Neural progenitor cell (in vitro differentiated cells): ENCODE data around the gene MATN1. TPM values are rescaled to one million over a fixed set of nuclear protein-coding genes. Genes with fewer than 3 reads are reported as not detected.
A peak's percentile ranks its signal among the peaks of the same experiment; 100 is the strongest.

ENCODE experiments used
- DNase-seq: peaks from one replicate; pipeline ENCODE4 v3.0.0-alpha.2; 2016; ENCODE audit warnings: low spot score
- H2AFZ ChIP-seq: fragments of 200-600 bp; sonication (generic); replicated peaks from 2 replicates; pipeline ENCODE4 v1.6.1; 2016; ENCODE audit warnings: antibody characterized with exemption
- H3F3A ChIP-seq: fragments of 200-600 bp; sonication (generic); 2 replicates; pipeline ENCODE4 v1.6.1; 2016; ENCODE audit warnings: antibody characterized with exemption, low read depth
- H3K27ac ChIP-seq: fragments of 200-600 bp; sonication (generic); 2 replicates; pipeline ENCODE4 v1.5.1; 2016; ENCODE audit warnings: mild to moderate bottlenecking
- H3K27me3 ChIP-seq: fragments of 200-600 bp; sonication (generic); 2 replicates; pipeline ENCODE4 v1.6.1; 2016; ENCODE audit warnings: mild to moderate bottlenecking, moderate library complexity
- H3K36me3 ChIP-seq: fragments of 200-600 bp; sonication (generic); 2 replicates; pipeline ENCODE4 v1.5.1; 2016
- H3K4me1 ChIP-seq: fragments of 200-600 bp; sonication (generic); 2 replicates; pipeline ENCODE4 v1.6.1; 2016; ENCODE audit warnings: mixed run types
- H3K4me2 ChIP-seq: fragments of 200-600 bp; sonication (generic); 2 replicates; pipeline ENCODE4 v1.6.1; 2016
- H3K4me3 ChIP-seq: fragments of 200-600 bp; sonication (generic); 2 replicates; pipeline ENCODE4 v1.5.1; 2016
- H3K79me2 ChIP-seq: fragments of 200-600 bp; sonication (generic); 2 replicates; pipeline ENCODE4 v1.6.1; 2016; ENCODE audit warnings: low read depth
- H3K9ac ChIP-seq: fragments of 200-600 bp; sonication (generic); 2 replicates; pipeline ENCODE4 v1.6.1; 2016
- H3K9me3 ChIP-seq: fragments of 200-600 bp; sonication (generic); 2 replicates; pipeline ENCODE4 v1.5.1; 2016; ENCODE audit warnings: low read depth
- H4K20me1 ChIP-seq: fragments of 200-600 bp; sonication (generic); 2 replicates; pipeline ENCODE4 v1.6.1; 2016; ENCODE audit warnings: low read depth
- H3K27ac Mint-ChIP-seq: 3 replicates; pipeline ENCODE4 v1.8.0; 2021; ENCODE audit warnings: mixed read lengths
- H3K27me3 Mint-ChIP-seq: 2 replicates; pipeline ENCODE4 v1.8.0; 2022; ENCODE audit warnings: low read depth, mild to moderate bottlenecking, inconsistent platforms, moderate library complexity, mixed read lengths; ENCODE audit not compliant: insufficient read depth
- H3K36me3 Mint-ChIP-seq: 3 replicates; pipeline ENCODE4 v1.8.0; 2021; ENCODE audit warnings: mixed read lengths
- H3K4me1 Mint-ChIP-seq: 3 replicates; pipeline ENCODE4 v1.8.0; 2021; ENCODE audit warnings: mixed read lengths
- H3K4me3 Mint-ChIP-seq: 3 replicates; pipeline ENCODE4 v1.8.0; 2021; ENCODE audit warnings: mild to moderate bottlenecking, moderate library complexity, mixed read lengths
- H3K9me3 Mint-ChIP-seq: 3 replicates; pipeline ENCODE4 v1.8.0; 2020; ENCODE audit warnings: mixed read lengths
- EZH2 ChIP-seq: fragments of 200-600 bp; sonication (generic); IDR thresholded peaks from 2 replicates; pipeline ENCODE4 v1.6.1; 2017; ENCODE audit warnings: antibody characterized with exemption, mild to moderate bottlenecking, moderate library complexity
- EZH2phosphoT487 ChIP-seq: fragments of 200-600 bp; sonication (generic); IDR thresholded peaks from 2 replicates; pipeline ENCODE4 v1.6.1; 2017; ENCODE audit warnings: antibody characterized with exemption
- total RNA-seq: library from RNA; depleted of rRNA; stranded (reverse); fragments of >200 nt; gene quantifications from 2 replicates; pipeline ENCODE4 v1.2.3, GENCODE V29; 2015; ENCODE audit warnings: low replicate concordance
- TF ChIP-seq, protein P1 (sequence below): fragments of 200-600 bp; sonication (generic); IDR thresholded peaks from 2 replicates; pipeline ENCODE4 v1.5.1; 2017; ENCODE audit warnings: antibody characterized with exemption, mild to moderate bottlenecking

The MATN1 gene
- total RNA-seq, 1 donor from 2014 or later: not detected

DNA sequence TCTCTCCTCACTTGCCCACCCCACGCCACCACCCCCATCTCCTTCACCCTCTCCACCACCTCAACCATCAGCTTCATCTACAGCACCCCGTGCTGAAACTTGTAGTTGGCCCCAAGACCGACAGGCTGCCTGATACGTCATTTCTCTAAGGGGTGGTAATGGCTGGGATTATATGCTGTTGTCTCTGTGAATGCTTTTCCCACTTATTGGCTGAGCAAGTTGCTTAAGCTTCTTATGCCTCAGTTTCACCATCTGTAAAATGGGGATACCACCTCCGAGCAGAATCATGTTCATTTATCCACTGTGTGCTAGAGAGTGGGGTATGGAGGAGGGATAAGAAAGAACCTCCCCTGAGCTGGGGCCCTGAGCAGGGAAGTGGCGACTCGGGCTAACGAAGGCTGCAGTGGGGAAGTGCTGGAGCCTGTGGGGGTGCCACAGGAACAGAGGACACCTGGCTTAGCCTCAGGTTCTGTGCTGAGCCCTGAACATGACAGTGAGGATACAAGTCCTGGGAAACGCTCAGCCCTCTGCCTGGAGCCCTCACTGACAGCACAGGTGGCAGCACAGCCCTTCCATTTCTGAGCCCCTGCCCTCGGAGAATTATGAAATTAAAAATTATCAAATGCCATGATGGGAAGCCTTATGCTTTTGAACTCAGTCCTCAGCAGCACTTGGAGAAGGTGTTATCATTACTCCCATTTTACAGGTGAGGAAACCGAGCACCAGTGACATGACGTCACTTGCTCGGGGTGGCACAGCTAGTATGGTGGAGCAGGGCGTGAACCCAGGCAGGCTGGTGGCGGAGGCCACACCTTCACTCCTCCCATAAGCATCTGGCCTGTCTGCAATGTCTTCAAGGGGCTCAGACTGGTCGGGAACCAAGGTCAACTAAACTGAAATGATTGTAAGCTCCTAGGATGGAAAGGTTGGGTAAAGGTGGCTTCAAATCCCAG is 2.8 kb downstream of the MATN1 start:
- no peak overlapping the region for H3K9ac ChIP-seq
- H3K27me3 ChIP-seq: peaks cover 5% of the 10 kb centered on the region
- peaks cover 11% of the 10 kb centered on the region for H3K4me1 Mint-ChIP-seq
- no peak overlapping the region for H3K27ac ChIP-seq
- H3K27ac Mint-ChIP-seq: no peak overlapping the region
- no peaks in the 10 kb centered on the region for H3K36me3 ChIP-seq
- H3K36me3 Mint-ChIP-seq: peaks cover 2% of the 10 kb centered on the region
- no peak overlapping the region for H3K4me2 ChIP-seq
- H2AFZ ChIP-seq: no peak overlapping the region
- TF ChIP-seq EZH2: no peak
- TF ChIP-seq EZH2phosphoT487: no peak
- TF ChIP-seq, protein P1, sequence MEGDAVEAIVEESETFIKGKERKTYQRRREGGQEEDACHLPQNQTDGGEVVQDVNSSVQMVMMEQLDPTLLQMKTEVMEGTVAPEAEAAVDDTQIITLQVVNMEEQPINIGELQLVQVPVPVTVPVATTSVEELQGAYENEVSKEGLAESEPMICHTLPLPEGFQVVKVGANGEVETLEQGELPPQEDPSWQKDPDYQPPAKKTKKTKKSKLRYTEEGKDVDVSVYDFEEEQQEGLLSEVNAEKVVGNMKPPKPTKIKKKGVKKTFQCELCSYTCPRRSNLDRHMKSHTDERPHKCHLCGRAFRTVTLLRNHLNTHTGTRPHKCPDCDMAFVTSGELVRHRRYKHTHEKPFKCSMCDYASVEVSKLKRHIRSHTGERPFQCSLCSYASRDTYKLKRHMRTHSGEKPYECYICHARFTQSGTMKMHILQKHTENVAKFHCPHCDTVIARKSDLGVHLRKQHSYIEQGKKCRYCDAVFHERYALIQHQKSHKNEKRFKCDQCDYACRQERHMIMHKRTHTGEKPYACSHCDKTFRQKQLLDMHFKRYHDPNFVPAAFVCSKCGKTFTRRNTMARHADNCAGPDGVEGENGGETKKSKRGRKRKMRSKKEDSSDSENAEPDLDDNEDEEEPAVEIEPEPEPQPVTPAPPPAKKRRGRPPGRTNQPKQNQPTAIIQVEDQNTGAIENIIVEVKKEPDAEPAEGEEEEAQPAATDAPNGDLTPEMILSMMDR: no peak
- H3K79me2 ChIP-seq: no peaks in the 10 kb centered on the region
- DNase-seq: no peak
- no peaks in the 10 kb centered on the region for H3K4me1 ChIP-seq
- H3F3A ChIP-seq: peaks cover 4% of the 10 kb centered on the region
- H3K9me3 ChIP-seq: no peaks in the 10 kb centered on the region
- no peaks in the 10 kb centered on the region for H4K20me1 ChIP-seq
- H3K9me3 Mint-ChIP-seq: peaks cover 13% of the 10 kb centered on the region
- no peak overlapping the region for H3K4me3 ChIP-seq
- peaks cover 20% of the 10 kb centered on the region for H3K27me3 Mint-ChIP-seq
- H3K4me3 Mint-ChIP-seq: peak overlapping the region; percentile 57

DNA sequence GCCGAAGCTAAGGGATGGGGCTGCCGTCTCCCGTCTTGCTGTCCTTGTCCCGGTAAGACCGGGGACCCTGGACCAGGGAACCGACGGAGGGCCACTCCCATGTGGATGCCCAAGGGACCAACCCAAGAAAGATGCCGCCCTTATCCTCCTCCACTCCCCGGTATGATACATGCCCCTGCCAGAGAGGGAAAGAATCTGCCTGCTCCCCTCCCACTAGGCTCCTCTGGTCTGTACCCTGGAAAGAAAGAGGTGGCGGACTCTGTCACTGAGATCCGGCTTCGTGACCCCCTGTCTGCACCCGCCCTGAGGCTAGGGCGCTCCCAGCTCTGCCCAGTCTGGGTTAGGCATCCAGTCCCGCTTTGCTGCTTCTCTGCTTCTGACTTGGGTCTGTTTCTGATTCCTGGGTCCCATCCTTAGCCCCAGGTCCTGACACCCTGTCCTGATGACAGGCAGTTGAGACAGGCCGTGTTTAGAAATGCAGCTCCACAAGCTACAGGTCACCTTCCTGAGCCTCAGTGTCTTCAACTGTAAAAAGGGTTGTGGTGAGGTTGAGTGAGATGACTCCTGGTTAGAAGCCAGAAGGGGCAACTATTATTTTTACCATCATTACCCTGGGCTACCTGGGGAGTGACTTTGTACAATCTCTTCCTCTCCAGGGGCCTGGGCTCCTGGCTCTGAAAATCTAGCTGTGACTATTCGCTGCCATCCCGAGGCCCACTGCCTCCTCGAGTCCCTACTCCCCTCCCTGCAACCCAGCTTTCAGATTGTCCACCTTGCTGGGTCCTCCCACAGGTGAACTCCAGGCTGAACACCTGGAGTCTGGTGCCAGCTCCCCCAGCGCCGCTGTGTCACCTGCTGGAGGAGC is 3.7 kb downstream of the MATN1 start:
- H3K27ac ChIP-seq: no peak overlapping the region
- H3K4me3 ChIP-seq: no peak overlapping the region
- no peaks in the 10 kb centered on the region for H3K79me2 ChIP-seq

DNA sequence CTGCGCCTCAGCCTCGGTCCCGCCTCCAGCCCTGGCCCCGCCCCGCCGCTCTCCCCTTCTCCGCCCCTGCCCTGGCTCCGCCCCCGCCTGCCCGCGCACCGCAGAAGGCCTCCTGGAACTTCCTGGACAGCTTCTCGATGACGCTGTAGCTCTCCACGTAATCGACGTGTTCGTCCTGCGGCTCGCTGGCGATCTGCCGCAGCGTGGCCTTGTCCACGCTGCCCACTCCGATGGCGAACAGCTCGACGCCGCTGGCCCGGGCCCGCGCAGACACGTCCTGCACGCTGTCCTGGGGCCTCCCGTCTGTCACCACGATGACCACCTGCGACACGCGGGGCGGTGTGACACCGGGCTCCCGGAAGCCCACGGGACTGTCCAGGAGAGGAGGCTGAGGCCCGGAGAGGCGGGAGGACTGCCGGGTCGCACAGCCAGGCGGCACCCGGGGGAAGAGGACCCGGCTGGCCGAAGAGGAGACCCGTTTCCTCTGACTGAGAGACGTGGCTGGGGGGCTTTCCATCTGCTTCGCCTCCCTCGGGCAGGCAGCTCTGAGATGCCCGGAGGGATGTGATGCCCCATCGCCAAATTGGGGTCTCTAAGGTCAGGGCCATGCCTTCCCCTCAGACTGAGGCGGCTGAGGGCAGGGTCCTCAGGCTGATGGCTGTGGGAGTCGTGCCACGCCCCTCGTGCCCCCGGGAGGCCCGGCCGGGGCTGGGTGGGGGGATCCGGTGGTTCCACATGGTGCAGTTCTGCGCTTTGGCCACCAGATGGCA is 4.6 kb downstream of the MATN1 start:
- peaks cover 2% of the 10 kb centered on the region for H3K36me3 Mint-ChIP-seq
- Histone ChIP-seq H3K79me2 (no peaks in the 10 kb centered on the region), H3K4me3 (peak overlapping the region; percentile 53), H2AFZ (peak overlapping the region; percentile 90), H3K9me3 (no peaks in the 10 kb centered on the region), H3K9ac (no peak overlapping the region), H4K20me1 (no peaks in the 10 kb centered on the region), H3F3A (peaks cover 4% of the 10 kb centered on the region), H3K36me3 (no peaks in the 10 kb centered on the region), H3K4me2 (peak overlapping the region; percentile 83), H3K4me1 (no peaks in the 10 kb centered on the region), H3K27me3 (peaks cover 5% of the 10 kb centered on the region), H3K27ac (no peak overlapping the region)
- H3K27ac Mint-ChIP-seq: no peak overlapping the region
- TF ChIP-seq EZH2phosphoT487 (no peak), EZH2 (peak; percentile 48)
- TF ChIP-seq, protein P1: peak; percentile 97
- DNase-seq: peak; percentile 90
- H3K4me3 Mint-ChIP-seq: peak overlapping the region; percentile 76
- H3K4me1 Mint-ChIP-seq: peaks cover 7% of the 10 kb centered on the region
- peaks cover 17% of the 10 kb centered on the region for H3K9me3 Mint-ChIP-seq
- peaks cover 12% of the 10 kb centered on the region for H3K27me3 Mint-ChIP-seq

More for the DNA sequence above, 3.7 kb downstream of the MATN1 start:
- H3K4me2 ChIP-seq: peak overlapping the region; percentile 83
- no peaks in the 10 kb centered on the region for H3K9me3 ChIP-seq
- H3K4me1 ChIP-seq: no peaks in the 10 kb centered on the region
- no peaks in the 10 kb centered on the region for H3K36me3 ChIP-seq
- peaks cover 17% of the 10 kb centered on the region for H3K27me3 Mint-ChIP-seq
- H3K27me3 ChIP-seq: peaks cover 5% of the 10 kb centered on the region
- no peak overlapping the region for H2AFZ ChIP-seq
- no peak for TF ChIP-seq EZH2
- H4K20me1 ChIP-seq: no peaks in the 10 kb centered on the region
- no peak overlapping the region for H3K27ac Mint-ChIP-seq
- H3K4me3 Mint-ChIP-seq: peak overlapping the region; percentile 76
- DNase-seq: no peak
- H3K36me3 Mint-ChIP-seq: peaks cover 2% of the 10 kb centered on the region
- H3K9ac ChIP-seq: no peak overlapping the region
- peaks cover 7% of the 10 kb centered on the region for H3K4me1 Mint-ChIP-seq
- peaks cover 17% of the 10 kb centered on the region for H3K9me3 Mint-ChIP-seq
- H3F3A ChIP-seq: peaks cover 4% of the 10 kb centered on the region
